Stimulated activated CD4-positive, alpha-beta T cell treated with anti-CD3 and anti-CD28 coated beads, TNF-alpha, amount 100 ng/mL, for 48 hours (primary cell): ENCODE measurements around the gene GREM1.

Experiments
- DNase-seq, 3 donors: peaks; one replicate each; pipeline ENCODE4 v3.0.0-alpha.2; 2020; ENCODE audit warnings: low read depth in 3 of 3

The GREM1 gene

GRCh38 chr15:32717426-32718226, at the start of gene GREM1:
Gene GREM1, plus strand, starts transcription at chr15:32718004. Its CDS starts 12,687 bp downstream, at chr15:32730691.
- no peak for DNase-seq

- DNase-seq = no peak
Observed at GRCh38 chr15:32668942-32669341, 48.9 kb upstream of the GREM1 start.

- no peak for DNase-seq
Observed at GRCh38 chr15:32669896-32670611, 47.8 kb upstream of the GREM1 start.

- DNase-seq = no peak
Observed at GRCh38 chr15:32670623-32671022, 47.2 kb upstream of the GREM1 start.

- no peak for DNase-seq
Observed at GRCh38 chr15:32671339-32672325, 46.2 kb upstream of the GREM1 start.

- DNase-seq = no peak
Observed at GRCh38 chr15:32674681-32675080, 43.1 kb upstream of the GREM1 start.

GRCh38 chr15:32675466-32675865, 42.3 kb upstream of the GREM1 start:
- DNase-seq = no peak

- DNase-seq = no peak
Observed at GRCh38 chr15:32676169-32676568, 41.6 kb upstream of the GREM1 start.

GRCh38 chr15:32677238-32677750, 40.5 kb upstream of the GREM1 start:
- no peak for DNase-seq

- no peak for DNase-seq
Observed at GRCh38 chr15:32679298-32679690, 38.5 kb upstream of the GREM1 start.

- DNase-seq = no peak
Observed at GRCh38 chr15:32682569-32682968, 35.2 kb upstream of the GREM1 start.

GRCh38 chr15:32682977-32683630, 34.7 kb upstream of the GREM1 start:
- DNase-seq = no peak

- DNase-seq = no peak
Observed at GRCh38 chr15:32683906-32684584, 33.8 kb upstream of the GREM1 start.

GRCh38 chr15:32685576-32685975, 32.2 kb upstream of the GREM1 start:
- no peak for DNase-seq

GRCh38 chr15:32687556-32687955, 30.2 kb upstream of the GREM1 start:
- DNase-seq = no peak

GRCh38 chr15:32688151-32688639, 29.6 kb upstream of the GREM1 start:
- no peak for DNase-seq

- no peak for DNase-seq
Observed at GRCh38 chr15:32690941-32691688, 26.7 kb upstream of the GREM1 start.

- no peak for DNase-seq
Observed at GRCh38 chr15:32691689-32692038, 26.1 kb upstream of the GREM1 start.

GRCh38 chr15:32692286-32692685, 25.5 kb upstream of the GREM1 start:
- DNase-seq = no peak
